MG63 (cell line): ENCODE data around the gene AKIRIN2. TPM values are rescaled to one million over a fixed set of nuclear protein-coding genes. Genes with fewer than 3 reads are reported as not detected.
"Not testable (repeated sequence)": the region's sequence is repeated elsewhere in the genome, so short reads cannot be mapped to it uniquely, and the experiment has no call there.

Experiments used
- DNase-seq: peaks from one replicate; pipeline ENCODE4 v3.0.0-alpha.2; 2020
- H3K27me3 ChIP-seq: fragments of 250-450 bp; sonication (Bioruptor Pico); 2 replicates; pipeline ENCODE4 v1.5.1; 2020; ENCODE audit warnings: mild to moderate bottlenecking, moderate library complexity
- H3K36me3 ChIP-seq: fragments of 250-450 bp; sonication (Bioruptor Pico); 2 replicates; pipeline ENCODE4 v1.5.1; 2020; ENCODE audit warnings: mild to moderate bottlenecking, moderate library complexity
- H3K4me3 ChIP-seq: fragments of 250-450 bp; sonication (Bioruptor Pico); 2 replicates; pipeline ENCODE4 v1.5.1; 2020; ENCODE audit warnings: mild to moderate bottlenecking, moderate library complexity
- H3K9me3 ChIP-seq: fragments of 250-450 bp; sonication (Bioruptor Pico); 2 replicates; pipeline ENCODE4 v1.5.1; 2020; ENCODE audit warnings: mild to moderate bottlenecking, moderate library complexity
- total RNA-seq: library from RNA; depleted of rRNA; stranded (reverse); fragments of >200 nt; shearing (Covaris generic); gene quantifications from 2 replicates; pipeline ENCODE4 v1.2.3, GENCODE V29; 2014; ENCODE audit warnings: low replicate concordance

The AKIRIN2 gene
- total RNA-seq, 1 experiment from 2014 or later, result 11.4 TPM

GRCh38 chr6:87700397-87701343, 1.4 kb downstream of the AKIRIN2 start:
- Histone ChIP-seq H3K4me3 (peak overlapping the region; percentile 86), H3K27me3 (no peaks in the 10 kb centered on the region), H3K9me3 (no peaks in the 10 kb centered on the region), H3K36me3 (peaks cover 7% of the 10 kb centered on the region)
- DNase-seq, result peak; percentile 34

DNA sequence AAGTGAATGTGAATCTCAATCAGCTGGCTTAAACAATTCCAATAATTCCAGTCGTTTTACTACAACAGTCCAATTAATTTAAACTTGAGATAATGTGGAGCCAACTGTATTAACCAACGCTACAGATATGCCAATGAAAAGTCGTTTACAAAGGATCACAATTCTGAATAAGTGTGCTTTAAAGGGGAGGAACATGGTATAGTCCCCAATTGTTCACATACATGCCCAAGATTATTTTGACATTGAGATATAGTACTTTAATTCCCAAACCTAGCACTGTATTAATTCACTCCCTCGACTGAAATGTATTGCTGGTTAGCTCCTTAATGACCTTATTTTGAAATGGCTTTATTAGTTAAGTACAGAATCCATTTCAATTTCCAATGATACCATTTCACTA, 2.5 kb downstream of the AKIRIN2 start:
- Histone ChIP-seq H3K4me3 (peak overlapping the region; percentile 86), H3K36me3 (peaks cover 13% of the 10 kb centered on the region), H3K27me3 (no peaks in the 10 kb centered on the region), H3K9me3 (no peaks in the 10 kb centered on the region)
- DNase-seq, result no peak

DNA sequence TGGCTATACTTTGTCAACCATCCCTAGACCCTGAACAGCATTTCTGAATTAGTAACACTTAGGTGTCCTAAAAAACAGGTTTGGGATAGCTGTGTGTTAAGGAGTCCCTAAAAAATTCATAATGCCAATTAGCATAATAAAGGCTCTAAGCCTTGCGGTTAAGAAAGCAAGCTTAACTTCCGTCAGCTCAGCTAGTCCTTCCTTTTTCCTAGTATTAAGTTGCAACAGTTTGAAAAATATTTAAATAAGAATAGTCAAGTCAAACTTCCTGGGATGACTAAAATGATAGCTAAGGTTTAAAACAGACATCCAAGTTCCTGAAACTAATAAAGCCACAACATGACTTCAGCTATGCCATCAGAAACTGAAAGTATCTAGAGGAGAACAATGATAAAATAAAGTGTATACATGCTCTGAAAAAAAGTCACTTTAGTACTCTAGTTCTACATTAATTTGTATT, 3.5 kb downstream of the AKIRIN2 start:
- peak overlapping the region; percentile 86 for H3K4me3 ChIP-seq
- no peaks in the 10 kb centered on the region for H3K9me3 ChIP-seq
- peaks cover 13% of the 10 kb centered on the region for H3K36me3 ChIP-seq
- DNase-seq, result no peak
- H3K27me3 ChIP-seq, result no peaks in the 10 kb centered on the region

- no peaks in the 10 kb centered on the region for H3K27me3 ChIP-seq
- DNase-seq, result no peak
- H3K36me3 ChIP-seq, result peaks cover 13% of the 10 kb centered on the region
- no peaks in the 10 kb centered on the region for H3K9me3 ChIP-seq
- H3K4me3 ChIP-seq, result peak overlapping the region; percentile 86
Measured at GRCh38 chr6:87697581-87698546, 4.2 kb downstream of the AKIRIN2 start.

- H3K36me3 ChIP-seq, result peaks cover 18% of the 10 kb centered on the region
- not testable (repeated sequence) for H3K4me3 ChIP-seq, DNase-seq, H3K27me3 ChIP-seq, H3K9me3 ChIP-seq
Measured at GRCh38 chr6:87696817-87697216, 5.2 kb downstream of the AKIRIN2 start.

DNA sequence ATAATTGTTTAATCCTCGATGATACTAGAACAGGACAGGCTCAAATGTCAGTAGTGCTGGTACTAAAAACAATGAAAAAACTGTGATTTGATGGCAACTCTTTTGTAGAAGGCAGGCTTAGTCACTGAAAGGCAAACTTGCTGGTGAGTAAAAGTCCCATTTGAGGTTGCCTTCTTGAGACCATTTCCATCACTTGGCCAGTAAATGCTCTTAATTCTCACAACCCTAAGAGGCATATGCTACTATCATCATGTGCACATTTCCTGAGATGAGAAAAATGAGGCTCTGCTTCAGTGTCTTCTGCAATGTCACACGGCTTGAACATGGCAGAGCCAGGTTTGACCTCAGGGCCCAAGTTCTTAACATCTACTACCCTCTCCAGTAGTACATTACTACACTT, 9.9 kb downstream of the AKIRIN2 start:
- Histone ChIP-seq H3K9me3 (no peaks in the 10 kb centered on the region), H3K36me3 (peaks cover 36% of the 10 kb centered on the region), H3K4me3 (no peak overlapping the region), H3K27me3 (no peaks in the 10 kb centered on the region)
- DNase-seq, result no peak

- Histone ChIP-seq H3K27me3 (no peaks in the 10 kb centered on the region), H3K4me3 (no peak overlapping the region), H3K9me3 (no peaks in the 10 kb centered on the region), H3K36me3 (peaks cover 40% of the 10 kb centered on the region)
- DNase-seq, result no peak
Measured at GRCh38 chr6:87690441-87690840, 11.6 kb downstream of the AKIRIN2 start.

- not testable (repeated sequence) for DNase-seq, H3K27me3 ChIP-seq, H3K4me3 ChIP-seq, H3K9me3 ChIP-seq
- peaks cover 37% of the 10 kb centered on the region for H3K36me3 ChIP-seq
Measured at GRCh38 chr6:87687893-87688292, 14.1 kb downstream of the AKIRIN2 start.

GRCh38 chr6:87687296-87687695, 14.7 kb downstream of the AKIRIN2 start:
- Histone ChIP-seq H3K36me3 (peaks cover 33% of the 10 kb centered on the region), H3K4me3 (no peak overlapping the region), H3K27me3 (no peaks in the 10 kb centered on the region), H3K9me3 (no peaks in the 10 kb centered on the region)
- DNase-seq, result no peak

DNA sequence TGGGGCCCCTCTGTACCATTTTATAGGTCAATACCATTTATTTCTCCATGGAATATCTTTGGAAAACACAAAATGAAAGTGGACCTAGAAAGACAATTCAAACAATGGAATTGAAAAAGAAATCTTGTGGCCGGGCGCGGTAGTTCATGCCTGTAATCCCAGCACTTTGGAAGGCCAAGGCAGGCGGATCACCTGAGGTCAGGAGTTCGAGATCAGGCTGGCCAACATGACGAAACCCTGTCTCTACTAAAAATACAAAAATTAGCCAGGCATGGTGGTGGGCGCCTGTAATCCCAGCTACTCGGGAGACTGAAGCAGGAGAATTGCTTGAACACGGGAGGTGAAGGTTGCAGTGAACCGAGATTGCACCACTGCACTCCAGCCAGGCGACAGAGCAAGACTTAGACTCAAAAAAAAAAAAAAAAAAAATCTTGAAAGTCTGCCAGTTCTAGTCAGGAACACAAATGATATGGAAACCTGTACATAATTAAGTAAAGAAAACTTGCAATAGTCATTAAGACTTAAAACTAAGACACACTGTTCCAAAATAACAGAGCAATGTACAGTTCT, 15.3 kb downstream of the AKIRIN2 start:
- not testable (repeated sequence) for H3K9me3 ChIP-seq, H3K4me3 ChIP-seq, DNase-seq, H3K27me3 ChIP-seq
- peaks cover 31% of the 10 kb centered on the region for H3K36me3 ChIP-seq

- DNase-seq, result no peak
- Histone ChIP-seq H3K9me3 (no peaks in the 10 kb centered on the region), H3K27me3 (no peaks in the 10 kb centered on the region), H3K36me3 (peaks cover 23% of the 10 kb centered on the region), H3K4me3 (no peak overlapping the region)
Measured at GRCh38 chr6:87684895-87685654, 17.0 kb downstream of the AKIRIN2 start.

- no peak for DNase-seq
- H3K36me3 ChIP-seq, result peaks cover 15% of the 10 kb centered on the region
- no peak overlapping the region for H3K4me3 ChIP-seq
- H3K9me3 ChIP-seq, result no peaks in the 10 kb centered on the region
- H3K27me3 ChIP-seq, result no peaks in the 10 kb centered on the region
Measured at GRCh38 chr6:87683890-87684289, 18.1 kb downstream of the AKIRIN2 start.

DNA sequence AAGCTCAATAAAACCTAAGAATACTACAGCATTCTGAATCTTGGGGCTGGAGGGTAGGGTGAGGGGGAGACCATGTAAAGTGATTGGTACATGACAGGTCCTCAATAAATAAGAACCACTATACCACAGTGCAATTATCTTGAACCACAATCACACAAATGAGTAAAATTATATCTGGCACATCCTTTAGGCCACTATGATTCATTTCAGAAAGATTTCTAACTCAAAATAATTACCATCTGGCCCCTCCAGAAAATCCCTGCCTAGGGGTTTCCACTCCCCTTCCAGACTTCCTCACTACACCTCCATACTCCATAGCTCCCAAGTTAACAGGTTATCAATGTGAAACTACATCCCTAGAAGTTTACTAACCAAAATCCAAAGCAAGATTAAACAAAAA, 19.7 kb downstream of the AKIRIN2 start:
- Histone ChIP-seq H3K9me3 (no peaks in the 10 kb centered on the region), H3K4me3 (no peak overlapping the region), H3K36me3 (peaks cover 24% of the 10 kb centered on the region), H3K27me3 (no peaks in the 10 kb centered on the region)
- DNase-seq, result no peak

GRCh38 chr6:87675004-87675681, 26.9 kb downstream of the AKIRIN2 start:
- Histone ChIP-seq H3K4me3 (no peak overlapping the region), H3K27me3 (no peaks in the 10 kb centered on the region), H3K9me3 (no peaks in the 10 kb centered on the region), H3K36me3 (peaks cover 49% of the 10 kb centered on the region)
- no peak for DNase-seq

GRCh38 chr6:87674290-87674689, 27.7 kb downstream of the AKIRIN2 start:
- H3K4me3 ChIP-seq, result no peak overlapping the region
- peaks cover 57% of the 10 kb centered on the region for H3K36me3 ChIP-seq
- DNase-seq, result no peak
- no peaks in the 10 kb centered on the region for H3K9me3 ChIP-seq
- H3K27me3 ChIP-seq, result no peaks in the 10 kb centered on the region

DNA sequence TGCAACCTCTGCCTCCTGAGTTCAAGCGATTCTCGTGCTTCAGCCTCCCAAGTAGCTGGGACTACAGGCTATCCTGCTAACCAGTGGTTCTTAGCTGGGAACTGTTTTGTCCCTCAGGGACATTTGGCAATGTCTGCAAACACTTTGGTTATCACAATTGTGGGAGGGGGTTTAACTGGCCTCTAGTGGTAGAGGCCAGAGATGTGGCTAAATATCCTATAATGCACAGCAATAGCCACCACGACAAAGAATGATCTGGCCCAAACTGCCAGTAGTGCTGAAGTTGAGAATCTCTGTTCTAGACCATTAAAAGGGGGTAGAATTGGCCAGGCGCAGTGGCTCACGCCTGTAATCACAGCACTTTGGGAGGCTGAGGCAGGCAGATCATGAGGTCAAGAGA, 28.8 kb downstream of the AKIRIN2 start:
- DNase-seq, result no peak
- no peak overlapping the region for H3K4me3 ChIP-seq
- no peaks in the 10 kb centered on the region for H3K27me3 ChIP-seq
- H3K9me3 ChIP-seq, result no peaks in the 10 kb centered on the region
- peaks cover 61% of the 10 kb centered on the region for H3K36me3 ChIP-seq
